Lower leg skin (tissue), 4 donors: ENCODE measurements around the gene AP1G2. TPM values are rescaled to one million over a fixed set of nuclear protein-coding genes. Genes with fewer than 3 reads are reported as not detected.

Source experiments
- DNase-seq, 2 donors: peaks; one replicate each; pipeline ENCODE4 v3.0.0-alpha.2; 2019; ENCODE audit warnings: low spot score in 2 of 2
- H3K4me3 ChIP-seq: fragments of 200-600 bp; sonication (generic); 2 replicates; pipeline ENCODE4 v1.5.1; 2017; ENCODE audit warnings: mild to moderate bottlenecking, low read depth; ENCODE audit not compliant: poor library complexity, severe bottlenecking
- POLR2A ChIP-seq, 2 donors: fragments of 450-650 bp; IDR thresholded peaks; one replicate each; pipeline ENCODE4 v1.6.1; 2016 to 2017; ENCODE audit warnings: antibody characterized with exemption in 2 of 2, mild to moderate bottlenecking in 1 of 2, moderate library complexity in 1 of 2
- WGBS, 2 donors: methylation state at CpG; one replicate each; pipeline ENCODE4 v1.1.5; 2018; 5-methylcytosine and 5-hydroxymethylcytosine counted together
- intact Hi-C: fragments of 100-400 bp; cut with DNase I; formaldehyde crosslinking; loops from one replicate; pipeline ENCODE4 v1.15.0; 2023; ENCODE audit warnings: low total_unique reads
- total RNA-seq, 4 donors: library from RNA; depleted of rRNA; stranded (reverse); fragments of >200 nt; gene quantifications; one replicate each; pipeline ENCODE4 v1.1.0, GENCODE V29; 2016
- TF ChIP-seq, protein P1 (sequence below), 3 donors: fragments of 450-650 bp; IDR thresholded peaks; one replicate each; pipeline ENCODE4 v1.5.1; 2016; ENCODE audit warnings: antibody characterized with exemption in 3 of 3, mild to moderate bottlenecking in 3 of 3, moderate library complexity in 2 of 3

Gene AP1G2
- total RNA-seq, 4 donors from 2014 or later = 113 to 206 (median 141) TPM

DNA sequence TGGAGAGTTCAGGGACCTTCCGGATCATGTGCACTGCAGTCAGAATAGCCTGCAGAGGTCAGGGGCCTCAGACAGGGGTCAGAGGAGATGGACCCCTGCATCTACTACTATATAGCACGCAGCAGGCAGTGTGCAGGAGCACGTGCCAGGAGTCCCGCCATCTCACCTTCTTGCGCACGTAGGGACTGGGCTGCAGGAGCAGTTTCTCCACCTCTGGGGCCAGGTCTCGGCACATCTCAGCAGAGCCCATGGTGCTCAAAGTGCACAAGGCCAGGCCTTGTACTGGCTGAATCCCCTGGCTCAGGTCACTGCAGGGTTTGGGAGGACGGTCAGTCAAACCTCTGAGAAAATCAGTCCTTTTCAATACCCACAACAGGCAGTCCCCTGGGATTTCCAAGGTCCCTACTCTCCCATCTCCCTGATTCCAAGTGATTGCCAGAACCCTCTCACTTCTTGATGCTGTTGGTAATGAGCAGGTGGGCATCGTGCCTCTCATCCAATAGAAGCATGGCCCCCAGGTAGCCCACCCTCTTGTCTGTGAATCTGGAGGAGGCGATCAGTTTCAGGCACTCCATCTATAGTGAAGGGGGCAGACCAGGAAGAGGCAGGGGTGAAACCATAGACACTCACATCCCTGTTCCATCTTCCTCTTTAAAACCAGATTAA is 1.3 kb downstream of the AP1G2 start:
- 85 to 86% methylated on average over 10 of the region's 10 CpGs for WGBS, 2 donors
- H3K4me3 ChIP-seq = no peak overlapping the region
- DNase-seq = no peak
- intact Hi-C loops = no loop called here
- TF ChIP-seq, protein P1, sequence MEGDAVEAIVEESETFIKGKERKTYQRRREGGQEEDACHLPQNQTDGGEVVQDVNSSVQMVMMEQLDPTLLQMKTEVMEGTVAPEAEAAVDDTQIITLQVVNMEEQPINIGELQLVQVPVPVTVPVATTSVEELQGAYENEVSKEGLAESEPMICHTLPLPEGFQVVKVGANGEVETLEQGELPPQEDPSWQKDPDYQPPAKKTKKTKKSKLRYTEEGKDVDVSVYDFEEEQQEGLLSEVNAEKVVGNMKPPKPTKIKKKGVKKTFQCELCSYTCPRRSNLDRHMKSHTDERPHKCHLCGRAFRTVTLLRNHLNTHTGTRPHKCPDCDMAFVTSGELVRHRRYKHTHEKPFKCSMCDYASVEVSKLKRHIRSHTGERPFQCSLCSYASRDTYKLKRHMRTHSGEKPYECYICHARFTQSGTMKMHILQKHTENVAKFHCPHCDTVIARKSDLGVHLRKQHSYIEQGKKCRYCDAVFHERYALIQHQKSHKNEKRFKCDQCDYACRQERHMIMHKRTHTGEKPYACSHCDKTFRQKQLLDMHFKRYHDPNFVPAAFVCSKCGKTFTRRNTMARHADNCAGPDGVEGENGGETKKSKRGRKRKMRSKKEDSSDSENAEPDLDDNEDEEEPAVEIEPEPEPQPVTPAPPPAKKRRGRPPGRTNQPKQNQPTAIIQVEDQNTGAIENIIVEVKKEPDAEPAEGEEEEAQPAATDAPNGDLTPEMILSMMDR (IDR thresholded peaks at IDR 0.05) = no peak
- no peak for TF ChIP-seq POLR2A (IDR thresholded peaks at IDR 0.05)

DNA sequence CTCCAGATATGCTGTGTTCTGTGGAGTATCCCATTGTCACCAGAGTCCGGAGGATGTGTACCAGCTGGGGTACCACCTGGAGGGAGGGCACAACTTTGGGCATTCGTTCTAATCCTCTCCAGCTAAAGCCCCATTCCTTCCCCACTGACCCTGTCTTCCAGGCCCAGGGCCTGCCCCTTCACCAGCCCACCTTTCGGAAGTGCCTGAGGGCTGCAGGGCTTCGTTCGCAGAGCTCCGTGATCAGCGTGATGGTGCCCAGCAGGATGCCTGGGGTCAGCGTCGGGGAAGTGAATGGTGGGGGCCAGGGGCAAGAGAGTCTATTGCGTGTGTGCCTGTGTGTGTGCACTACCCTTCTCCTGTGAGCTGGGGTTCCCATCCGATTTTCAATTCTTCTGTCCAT is 2.0 kb downstream of the AP1G2 start:
- no peak for DNase-seq
- no peak overlapping the region for H3K4me3 ChIP-seq
- TF ChIP-seq, protein P1 (IDR thresholded peaks at IDR 0.05) = no peak
- no peak for TF ChIP-seq POLR2A (IDR thresholded peaks at IDR 0.05)
- 84 to 86% methylated on average over 11 of the region's 11 CpGs for WGBS, 2 donors
- intact Hi-C loops = no loop called here

DNA sequence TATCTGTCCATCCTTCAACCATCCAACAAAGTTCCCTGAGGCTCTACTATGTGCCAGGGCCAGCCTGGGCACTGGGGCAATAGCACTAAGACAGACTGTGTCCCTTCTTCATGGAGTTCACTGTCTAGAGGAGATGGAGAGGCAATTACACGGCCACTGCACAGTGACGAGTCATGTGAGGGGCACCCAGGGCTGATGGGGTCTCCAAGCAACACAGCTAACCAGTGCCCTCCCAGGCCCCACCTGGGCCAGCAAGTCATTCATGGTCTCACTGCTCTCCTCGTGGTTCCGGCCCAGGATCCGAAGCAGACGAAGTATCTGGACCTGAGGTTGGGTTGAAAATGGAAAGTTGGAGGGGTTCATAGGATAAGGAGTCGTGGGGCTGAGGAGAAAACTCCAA is 2.7 kb downstream of the AP1G2 start:
- no peak overlapping the region for H3K4me3 ChIP-seq
- no peak for DNase-seq
- intact Hi-C loops = no loop called here
- TF ChIP-seq, protein P1 (IDR thresholded peaks at IDR 0.05) = no peak
- TF ChIP-seq POLR2A (IDR thresholded peaks at IDR 0.05) = no peak
- WGBS, 2 donors = 83 to 89% methylated on average over 7 of the region's 7 CpGs

DNA sequence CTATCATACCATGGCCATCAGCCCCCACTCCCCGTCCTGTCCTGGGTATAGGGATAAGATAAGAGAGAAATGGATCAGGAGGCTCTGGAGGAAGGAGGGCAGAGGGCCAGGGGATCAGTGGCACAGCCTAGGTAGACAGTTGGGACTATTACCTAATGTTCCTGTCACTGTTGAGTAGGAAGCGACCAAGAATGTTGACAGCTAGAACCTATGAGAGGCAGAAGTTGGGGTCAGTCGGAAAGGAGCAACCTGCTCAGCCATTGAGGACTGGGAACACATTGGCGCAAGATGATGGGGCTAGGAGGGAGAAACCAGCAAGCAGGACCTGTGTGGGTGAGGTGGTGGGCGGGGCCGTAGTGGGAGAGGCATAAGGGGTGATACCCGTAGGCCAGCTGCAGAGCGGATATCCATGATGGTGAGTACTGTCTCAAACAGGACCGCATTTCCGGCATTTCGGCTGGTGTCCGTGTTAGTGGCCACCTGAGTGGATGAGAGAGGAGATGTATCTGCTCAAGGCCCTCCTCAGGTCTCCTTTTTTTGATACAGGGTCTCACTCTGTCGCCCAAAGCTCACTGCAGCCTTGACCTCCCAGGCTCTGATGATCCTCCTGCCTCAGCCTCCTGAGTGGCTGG is 3.3 kb downstream of the AP1G2 start:
- 89% methylated on average over 13 of the region's 13 CpGs for WGBS, 2 donors

DNA sequence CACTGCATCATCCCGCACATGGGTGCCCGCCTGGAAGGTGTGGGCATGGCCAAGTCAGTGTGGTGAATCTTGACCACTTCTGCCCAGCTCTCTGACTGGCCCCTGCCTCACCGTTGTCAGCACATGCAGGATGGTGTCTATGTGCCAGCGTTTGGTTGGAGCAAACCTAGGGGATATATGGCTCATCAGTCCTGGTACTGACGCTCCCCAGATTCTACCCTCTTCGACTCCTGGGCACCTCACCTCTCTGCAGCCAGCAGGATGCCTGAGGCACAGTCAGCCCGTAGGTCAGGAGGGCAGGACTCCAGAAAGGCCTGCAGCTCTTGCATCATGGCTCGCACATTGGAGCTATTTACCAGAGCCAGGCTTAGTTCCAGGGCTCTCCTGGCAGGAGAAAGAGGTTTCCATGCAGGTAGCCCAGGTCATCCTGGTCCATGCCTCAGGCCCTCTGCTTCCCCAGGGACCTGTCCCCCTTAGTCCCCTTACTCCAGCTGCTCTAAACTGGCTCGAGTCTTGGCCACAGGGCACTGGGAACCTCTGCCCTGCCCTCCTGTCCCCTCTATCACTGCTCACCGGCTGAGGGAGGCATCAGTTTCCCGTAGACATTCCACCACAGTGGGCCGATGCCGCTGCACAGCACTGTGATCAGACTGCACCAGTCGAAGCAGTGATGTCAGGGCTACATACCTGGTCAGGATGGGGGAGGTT is 4.0 kb downstream of the AP1G2 start:
- intact Hi-C loops = no loop called here
- WGBS, 2 donors = 73 to 79% methylated on average over 7 to 14 of the region's 14 CpGs

More for the DNA sequence above, 3.3 kb downstream of the AP1G2 start:
- intact Hi-C loops = no loop called here
- TF ChIP-seq, protein P1 (IDR thresholded peaks at IDR 0.05) = no peak
- no peak for TF ChIP-seq POLR2A (IDR thresholded peaks at IDR 0.05)
- H3K4me3 ChIP-seq = no peak overlapping the region
- DNase-seq = no peak

More for the DNA sequence above, 4.0 kb downstream of the AP1G2 start:
- no peak overlapping the region for H3K4me3 ChIP-seq
- no peak for DNase-seq
- TF ChIP-seq, protein P1 (IDR thresholded peaks at IDR 0.05) = no peak
- TF ChIP-seq POLR2A (IDR thresholded peaks at IDR 0.05) = no peak
